Vagina (tissue), 2 donors: ENCODE results near the gene INPP5B.

Experiments used
- POLR2A ChIP-seq, 2 donors: fragments of 450-650 bp; IDR thresholded peaks; one replicate each; pipeline ENCODE4 v1.6.1; 2017; ENCODE audit warnings: antibody characterized with exemption in 2 of 2, mild to moderate bottlenecking in 2 of 2, moderate library complexity in 2 of 2
- POLR2AphosphoS5 ChIP-seq, 2 donors: sonication (generic); formaldehyde crosslinking; IDR thresholded peaks; one replicate each; pipeline ENCODE4 v1.9.0; 2017; ENCODE audit warnings: antibody characterized with exemption in 2 of 2, mild to moderate bottlenecking in 2 of 2, low read depth in 1 of 2; ENCODE audit not compliant: insufficient read depth in 1 of 2
- TF ChIP-seq, protein P1 (sequence below), 3 experiments: fragments of 450-650 bp in 2 of 3; fragments of 200-600 bp in 1 of 3; sonication (generic) in 1 of 3; IDR thresholded peaks; one replicate each; pipeline ENCODE4 v1.5.1; 2017 to 2019; ENCODE audit warnings: antibody characterized with exemption in 3 of 3, mild to moderate bottlenecking in 2 of 3, moderate library complexity in 2 of 3

DNA sequence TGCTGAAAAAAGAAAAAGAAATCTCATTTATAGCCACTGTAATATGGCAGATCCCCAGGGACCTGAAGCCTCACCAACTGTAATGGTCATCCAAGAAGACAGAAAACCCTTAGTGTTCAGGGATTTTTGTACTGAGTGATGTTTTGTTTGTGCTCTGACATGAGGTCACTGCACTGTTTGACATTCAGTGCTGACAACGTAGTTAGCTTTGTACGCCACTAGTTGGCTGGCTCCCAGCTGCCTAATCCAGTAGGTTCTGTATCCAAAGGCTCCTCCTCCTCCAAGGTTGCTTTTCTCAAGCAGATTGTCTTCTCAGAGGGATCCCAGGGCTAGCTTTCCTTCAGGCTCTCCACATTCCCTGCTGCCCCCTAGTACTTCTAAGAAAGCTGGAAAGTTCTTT lies 129.4 kb downstream of the INPP5B start:
- TF ChIP-seq, protein P1, sequence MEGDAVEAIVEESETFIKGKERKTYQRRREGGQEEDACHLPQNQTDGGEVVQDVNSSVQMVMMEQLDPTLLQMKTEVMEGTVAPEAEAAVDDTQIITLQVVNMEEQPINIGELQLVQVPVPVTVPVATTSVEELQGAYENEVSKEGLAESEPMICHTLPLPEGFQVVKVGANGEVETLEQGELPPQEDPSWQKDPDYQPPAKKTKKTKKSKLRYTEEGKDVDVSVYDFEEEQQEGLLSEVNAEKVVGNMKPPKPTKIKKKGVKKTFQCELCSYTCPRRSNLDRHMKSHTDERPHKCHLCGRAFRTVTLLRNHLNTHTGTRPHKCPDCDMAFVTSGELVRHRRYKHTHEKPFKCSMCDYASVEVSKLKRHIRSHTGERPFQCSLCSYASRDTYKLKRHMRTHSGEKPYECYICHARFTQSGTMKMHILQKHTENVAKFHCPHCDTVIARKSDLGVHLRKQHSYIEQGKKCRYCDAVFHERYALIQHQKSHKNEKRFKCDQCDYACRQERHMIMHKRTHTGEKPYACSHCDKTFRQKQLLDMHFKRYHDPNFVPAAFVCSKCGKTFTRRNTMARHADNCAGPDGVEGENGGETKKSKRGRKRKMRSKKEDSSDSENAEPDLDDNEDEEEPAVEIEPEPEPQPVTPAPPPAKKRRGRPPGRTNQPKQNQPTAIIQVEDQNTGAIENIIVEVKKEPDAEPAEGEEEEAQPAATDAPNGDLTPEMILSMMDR (IDR thresholded peaks at IDR 0.05), result no peak
- TF ChIP-seq POLR2A (IDR thresholded peaks at IDR 0.05) (no peak), POLR2AphosphoS5 (IDR thresholded peaks at IDR 0.05; ENCODE audit: insufficient read depth in 1 of 2, low read depth in 1 of 2) (no peak)
